GM12872 (cell line): ENCODE results near the gene XIST.

Experiments
- TF ChIP-seq, protein P1 (sequence below): IDR thresholded peaks from 3 replicates; pipeline ENCODE4 v1.5.1; 2011; ENCODE audit warnings: low read depth, mild to moderate bottlenecking, low read length, moderate library complexity; ENCODE audit not compliant: insufficient read depth

The XIST gene

GRCh38 chrX:73825569-73825968 is 26.9 kb downstream of the XIST start:
- TF ChIP-seq, protein P1, sequence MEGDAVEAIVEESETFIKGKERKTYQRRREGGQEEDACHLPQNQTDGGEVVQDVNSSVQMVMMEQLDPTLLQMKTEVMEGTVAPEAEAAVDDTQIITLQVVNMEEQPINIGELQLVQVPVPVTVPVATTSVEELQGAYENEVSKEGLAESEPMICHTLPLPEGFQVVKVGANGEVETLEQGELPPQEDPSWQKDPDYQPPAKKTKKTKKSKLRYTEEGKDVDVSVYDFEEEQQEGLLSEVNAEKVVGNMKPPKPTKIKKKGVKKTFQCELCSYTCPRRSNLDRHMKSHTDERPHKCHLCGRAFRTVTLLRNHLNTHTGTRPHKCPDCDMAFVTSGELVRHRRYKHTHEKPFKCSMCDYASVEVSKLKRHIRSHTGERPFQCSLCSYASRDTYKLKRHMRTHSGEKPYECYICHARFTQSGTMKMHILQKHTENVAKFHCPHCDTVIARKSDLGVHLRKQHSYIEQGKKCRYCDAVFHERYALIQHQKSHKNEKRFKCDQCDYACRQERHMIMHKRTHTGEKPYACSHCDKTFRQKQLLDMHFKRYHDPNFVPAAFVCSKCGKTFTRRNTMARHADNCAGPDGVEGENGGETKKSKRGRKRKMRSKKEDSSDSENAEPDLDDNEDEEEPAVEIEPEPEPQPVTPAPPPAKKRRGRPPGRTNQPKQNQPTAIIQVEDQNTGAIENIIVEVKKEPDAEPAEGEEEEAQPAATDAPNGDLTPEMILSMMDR, result no peak

GRCh38 chrX:73823473-73824004 is 29.0 kb downstream of the XIST start:
- TF ChIP-seq, protein P1, result no peak

GRCh38 chrX:73822775-73823174 is 29.7 kb downstream of the XIST start:
- TF ChIP-seq, protein P1, result no peak

GRCh38 chrX:73821921-73822559 is 30.5 kb downstream of the XIST start:
- TF ChIP-seq, protein P1, result no peak

GRCh38 chrX:73818200-73819116 is 34.1 kb downstream of the XIST start:
- TF ChIP-seq, protein P1, result no peak

DNA sequence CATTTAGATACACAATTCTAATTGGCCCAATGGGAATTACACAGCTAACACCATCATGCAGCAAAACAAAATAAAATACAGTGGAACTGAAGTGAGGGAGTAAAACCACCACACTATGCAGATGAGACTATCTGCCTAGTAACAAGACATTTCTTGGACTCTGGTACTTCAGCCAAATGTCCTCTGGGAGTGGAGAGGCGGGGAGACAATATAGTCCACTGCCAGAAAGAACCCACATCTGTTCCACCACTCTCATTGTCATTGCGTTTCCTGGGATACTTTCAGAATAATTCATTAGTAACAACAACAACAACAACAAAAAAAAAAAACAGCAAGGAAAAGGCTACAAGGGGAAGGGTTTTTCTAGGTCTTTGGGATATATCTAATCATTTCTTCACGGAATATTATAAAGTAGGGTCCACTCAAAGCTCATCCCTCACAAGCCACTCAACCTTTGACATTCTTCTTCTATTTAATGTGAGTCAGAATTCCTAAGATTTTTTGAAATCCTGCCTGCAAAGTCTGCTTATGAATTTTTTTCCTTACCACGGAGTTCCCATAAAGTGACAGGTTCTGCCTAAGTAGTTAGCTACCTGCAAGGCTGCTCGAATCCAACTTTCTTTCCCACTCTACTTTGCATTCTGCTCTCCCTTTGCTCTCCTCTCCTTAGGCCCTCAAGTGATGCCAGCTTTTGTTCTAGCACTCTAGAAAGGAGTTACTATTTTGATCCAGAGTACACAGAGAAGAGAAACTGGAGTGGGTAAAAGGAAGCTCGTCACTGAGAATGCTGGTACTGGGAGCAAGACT is 34.9 kb downstream of the XIST start:
- TF ChIP-seq, protein P1, result no peak

- TF ChIP-seq, protein P1, result no peak
Observed at GRCh38 chrX:73812256-73812655, 40.3 kb downstream of the XIST start.
